ENCODE results near the gene CASP7. TPM values are rescaled to one million over a fixed set of nuclear protein-coding genes. Genes with fewer than 3 reads are reported as not detected.

CASP7 gene
- total and polyA plus RNA-seq, 4 experiments from 2014 or later, result 16.4 to 23.1 (median 20.5) TPM

DNA sequence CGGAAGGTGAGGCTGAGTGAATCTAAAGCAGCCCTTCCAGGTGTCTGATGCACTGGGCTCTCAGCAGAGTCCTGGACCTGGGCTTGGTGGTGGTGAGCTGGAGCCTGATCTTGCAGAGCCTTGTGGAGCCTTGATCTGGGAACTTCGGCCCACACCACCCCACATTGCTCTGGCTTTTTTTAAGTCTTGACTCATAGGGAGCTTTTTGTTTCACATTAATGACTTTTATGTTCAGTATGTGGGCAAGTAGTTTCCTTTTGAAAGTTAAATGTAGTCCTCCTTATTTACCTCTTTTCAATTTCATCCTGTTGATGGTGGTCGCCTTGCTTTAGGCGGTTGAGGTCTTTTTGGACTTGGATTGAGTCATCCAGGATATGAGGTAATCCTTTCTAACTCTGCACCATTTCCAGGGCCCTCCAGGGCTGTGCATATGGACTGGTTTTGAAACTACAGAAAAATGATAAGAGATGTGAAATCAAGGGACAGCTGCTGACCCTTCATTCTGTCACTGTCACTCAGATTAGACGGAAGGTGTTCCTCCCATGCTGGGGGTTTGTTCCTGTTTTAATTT, 12.9 kb upstream of the CASP7 start:
- Mint-ChIP-seq H3K27ac (no peak overlapping the region), H3K36me3 (no peaks in the 10 kb centered on the region), H3K9me3 (peaks cover 0 to 20% (median 14%) of the 10 kb centered on the region in 8 donors), H3K4me1 (no peaks in the 10 kb centered on the region), H3K4me3 (no peak overlapping the region), H3K27me3 (peaks cover 10 to 14% of the 10 kb centered on the region in 2 donors)
- no peaks in the 10 kb centered on the region for H3K9me3 ChIP-seq (ENCODE audit: control insufficient read depth in 1 of 2, low read length in 2 of 2)
- ChIA-PET CTCF (ENCODE audit: partially characterized antibody) (interaction anchor here (1.7 kb wide), 1 partner anchor 16 kb away, joined by 4 read pairs; no protein-coding TSS in a partner anchor), POLR2A (ENCODE audit: partially characterized antibody) (no interaction called here)
- no peak overlapping the region for H3K27ac ChIP-seq (ENCODE audit: low read depth, low read length)
- no peak overlapping the region for H3K4me3 ChIP-seq (ENCODE audit: low read length in 2 of 2)
- intact Hi-C loops (cut with micrococcal nuclease), result no loop called here
- H3K4me1 ChIP-seq (ENCODE audit: insufficient read depth, low read length), result no peaks in the 10 kb centered on the region
- no peak for DNase-seq
- no peaks in the 10 kb centered on the region for H3K27me3 ChIP-seq (ENCODE audit: insufficient read depth, low read length)
- no peaks in the 10 kb centered on the region for H3K36me3 ChIP-seq (ENCODE audit: insufficient read depth, low read length)

DNA sequence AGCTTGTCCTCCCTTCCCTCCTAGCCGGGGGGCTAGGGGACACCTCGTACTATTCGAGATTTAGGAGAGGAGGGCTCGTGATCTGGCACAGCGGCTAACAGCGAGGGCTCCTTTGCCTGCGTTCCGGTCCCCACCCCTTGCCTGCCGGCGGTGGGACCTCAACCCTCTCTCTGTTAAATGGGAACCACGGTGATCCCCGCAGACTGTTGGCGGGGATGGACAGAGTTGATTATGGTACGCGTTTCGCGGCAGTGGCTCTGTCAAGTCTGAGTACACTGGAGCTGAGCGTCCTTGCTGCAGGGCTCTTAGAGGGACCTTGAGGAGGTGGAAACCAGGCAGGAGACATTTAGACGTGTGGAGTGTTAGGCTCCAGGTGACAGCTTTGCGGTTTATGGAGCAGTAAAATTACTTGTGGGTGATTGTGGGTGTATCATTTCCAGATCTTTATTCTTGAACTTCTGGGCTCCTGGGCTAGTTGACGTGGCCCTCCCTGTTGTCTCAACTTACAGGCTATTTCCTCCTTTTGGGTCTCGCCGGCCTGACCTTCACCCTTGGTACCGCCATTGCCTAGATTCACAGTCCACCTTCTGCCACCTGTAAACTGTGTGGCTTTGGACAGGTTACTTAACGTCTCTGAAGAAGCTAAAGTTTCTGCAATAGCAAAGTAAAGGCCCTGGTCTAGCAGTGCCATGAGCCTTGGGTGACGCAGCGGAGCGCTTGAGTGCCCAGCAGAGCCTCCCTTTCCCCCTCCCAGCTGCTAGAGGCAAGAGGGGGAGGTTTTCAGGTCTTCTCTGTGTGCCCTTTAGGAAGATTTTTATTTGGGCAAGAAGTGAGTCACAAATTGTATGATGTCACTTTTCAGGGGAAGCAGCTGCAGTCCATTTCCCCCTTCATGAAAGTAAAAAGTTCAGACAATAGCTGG, 739 bp downstream of the CASP7 start:
- Mint-ChIP-seq H3K27ac (peak overlapping the region; percentile 91 to 98 (median 96)), H3K9me3 (peaks cover 0 to 13% (median 5%) of the 10 kb centered on the region in 8 donors), H3K4me3 (peak overlapping the region; percentile 93 to 98 (median 96)), H3K4me1 (peaks cover 38 to 59% (median 44%) of the 10 kb centered on the region in 4 donors), H3K27me3 (no peaks in the 10 kb centered on the region), H3K36me3 (peaks cover 22 to 37% of the 10 kb centered on the region in 2 donors)
- peaks cover 30% of the 10 kb centered on the region for H3K4me1 ChIP-seq (ENCODE audit: insufficient read depth, low read length)
- POLR2A ChIA-PET (ENCODE audit: partially characterized antibody), result interaction anchor here (0.7 to 2.4 kb wide), 7 partner anchors 8 to 1233 kb away, joined by 3 to 11 read pairs (median 6); partner anchors contain the start of genes CCDC186, VTI1A and ZDHHC6
- intact Hi-C loops (cut with micrococcal nuclease), result no loop called here
- H3K4me3 ChIP-seq (ENCODE audit: low read length in 2 of 2), result peak overlapping the region; percentile 69 to 85
- no peaks in the 10 kb centered on the region for H3K27me3 ChIP-seq (ENCODE audit: insufficient read depth, low read length)
- DNase-seq, result peak in 4 of 5 donors; percentile 7 to 47 (median 12)
- H3K9me3 ChIP-seq (ENCODE audit: control insufficient read depth in 1 of 2, low read length in 2 of 2), result no peaks in the 10 kb centered on the region
- H3K27ac ChIP-seq (ENCODE audit: low read depth, low read length), result peak overlapping the region; percentile 69
- CTCF ChIA-PET (ENCODE audit: partially characterized antibody), result interaction anchor here (0.7 to 1.6 kb wide), 7 partner anchors 8 to 93 kb away, joined by 3 to 5 read pairs (median 3); no protein-coding TSS in a partner anchor
- no peaks in the 10 kb centered on the region for H3K36me3 ChIP-seq (ENCODE audit: insufficient read depth, low read length)

DNA sequence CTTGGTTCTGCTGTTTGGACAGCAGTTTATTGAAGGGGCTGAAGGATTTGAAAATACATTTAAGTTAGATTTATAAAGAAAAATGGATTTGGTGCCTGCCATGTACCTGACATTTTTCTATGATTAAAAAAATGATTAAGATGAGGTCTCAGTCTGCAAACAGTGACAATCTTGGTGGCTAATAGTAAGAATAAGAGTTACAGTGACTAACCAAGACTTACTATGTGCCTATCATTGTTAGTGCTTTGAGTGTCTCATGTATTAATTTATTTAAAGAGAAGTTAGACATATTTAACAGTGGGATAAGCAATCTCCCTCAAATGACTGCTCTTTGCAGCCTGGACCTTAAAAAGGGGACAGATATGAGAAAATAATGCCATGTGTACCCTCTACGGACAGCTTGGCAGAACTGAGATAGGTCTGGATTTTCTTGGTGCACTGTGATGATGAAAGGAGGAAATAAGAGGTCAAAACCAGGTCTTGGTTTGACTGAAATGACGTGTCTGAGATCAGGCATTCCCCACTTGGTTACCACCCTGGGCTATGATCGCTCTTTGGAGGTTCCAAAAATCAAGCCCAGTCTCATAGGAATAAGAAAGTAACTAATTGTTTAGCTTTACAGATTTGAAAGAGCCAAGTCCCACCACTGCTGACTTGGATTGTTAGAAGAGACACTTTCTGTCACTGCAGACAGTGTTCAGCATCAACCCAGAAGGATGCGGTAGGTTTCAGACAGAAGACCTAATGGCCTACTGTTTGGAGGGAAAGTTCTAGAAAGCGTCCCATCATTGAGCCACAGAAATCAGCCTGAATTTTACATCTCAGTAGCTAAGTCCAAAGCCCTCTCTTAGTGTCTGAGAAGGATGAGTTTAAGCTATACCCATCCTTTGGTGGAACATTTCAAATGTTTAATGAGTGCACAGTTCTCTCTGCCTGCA, 2.1 kb downstream of the CASP7 start:
- peak overlapping the region; percentile 69 for H3K27ac ChIP-seq (ENCODE audit: low read depth, low read length)
- intact Hi-C loops (cut with micrococcal nuclease), result no loop called here
- CTCF ChIA-PET (ENCODE audit: partially characterized antibody), result interaction anchor here (1.0 to 1.3 kb wide), 3 partner anchors 14 to 280 kb away, joined by 3 to 4 read pairs (median 3); no protein-coding TSS in a partner anchor
- peaks cover 30% of the 10 kb centered on the region for H3K4me1 ChIP-seq (ENCODE audit: insufficient read depth, low read length)
- no peaks in the 10 kb centered on the region for H3K27me3 ChIP-seq (ENCODE audit: insufficient read depth, low read length)
- H3K4me3 ChIP-seq (ENCODE audit: low read length in 2 of 2), result no peak overlapping the region
- Mint-ChIP-seq H3K36me3 (peaks cover 32 to 43% of the 10 kb centered on the region in 2 donors), H3K27me3 (no peaks in the 10 kb centered on the region), H3K27ac (peak overlapping the region; percentile 91 to 98 (median 96)), H3K9me3 (peaks cover 5 to 24% (median 9%) of the 10 kb centered on the region in 8 donors), H3K4me3 (peak overlapping the region; percentile 37 to 98 (median 95)), H3K4me1 (peaks cover 39 to 59% (median 45%) of the 10 kb centered on the region in 4 donors)
- POLR2A ChIA-PET (ENCODE audit: partially characterized antibody), result interaction anchor here (0.6 to 2.4 kb wide), 4 partner anchors 7 to 1235 kb away, joined by 3 to 11 read pairs (median 6); partner anchors contain the start of genes CCDC186, VTI1A and ZDHHC6
- H3K9me3 ChIP-seq (ENCODE audit: control insufficient read depth in 1 of 2, low read length in 2 of 2), result peaks cover 0 to 1% of the 10 kb centered on the region in 2 donors
- DNase-seq, result peak; percentile 11 to 53 (median 26)
- H3K36me3 ChIP-seq (ENCODE audit: insufficient read depth, low read length), result no peaks in the 10 kb centered on the region

DNA sequence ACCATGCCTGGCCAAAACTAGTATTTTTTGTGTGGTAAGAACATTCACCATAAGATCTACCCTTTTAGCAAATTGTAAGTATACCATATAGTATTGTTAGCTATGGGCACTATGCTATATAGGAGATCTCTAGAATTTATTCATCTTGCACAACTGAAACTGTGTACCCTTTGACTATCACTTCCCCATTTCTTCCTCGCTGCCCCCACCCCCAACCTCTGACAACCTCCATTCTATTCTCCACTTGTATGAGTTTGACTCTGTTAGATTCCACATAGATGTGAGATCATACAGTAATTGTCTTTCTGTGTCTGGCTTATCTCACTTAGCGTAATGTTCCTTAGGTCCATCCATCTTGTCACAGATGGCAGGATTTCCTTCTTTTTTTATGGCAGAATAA, 3.6 kb downstream of the CASP7 start:
- Mint-ChIP-seq H3K36me3 (peaks cover 42 to 56% of the 10 kb centered on the region in 2 donors), H3K4me3 (peak overlapping the region in 1 of 8 donors; percentile 9)
- H3K27ac ChIP-seq (ENCODE audit: low read depth, low read length), result no peak overlapping the region

DNA sequence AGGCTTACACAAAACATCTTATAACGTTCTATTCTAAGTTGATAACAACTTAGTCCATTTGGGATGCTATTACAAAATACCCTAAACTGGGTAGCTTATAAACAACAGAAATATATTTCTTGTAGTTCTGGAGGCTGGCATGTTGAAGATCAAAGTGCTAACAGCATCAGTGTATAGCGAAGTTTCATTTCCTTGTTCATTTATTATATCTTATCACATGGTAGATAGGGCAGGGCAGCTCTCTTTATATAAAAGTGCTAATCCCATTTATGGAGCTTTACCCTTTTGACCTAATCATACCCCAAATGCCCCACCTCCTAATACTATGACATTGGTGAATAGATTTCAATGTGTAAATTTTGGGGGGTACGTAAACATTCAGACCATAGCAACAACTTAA, 6.3 kb downstream of the CASP7 start:
- no peaks in the 10 kb centered on the region for H3K27me3 ChIP-seq (ENCODE audit: insufficient read depth, low read length)
- POLR2A ChIA-PET (ENCODE audit: partially characterized antibody), result interaction anchor here (1.1 kb wide), 1 partner anchor 488 kb away, joined by 3 read pairs; the partner anchor contains the start of gene CCDC186
- no peak for DNase-seq
- Mint-ChIP-seq H3K27me3 (no peaks in the 10 kb centered on the region), H3K36me3 (peaks cover 56 to 66% of the 10 kb centered on the region in 2 donors), H3K9me3 (peaks cover 7 to 51% (median 31%) of the 10 kb centered on the region in 8 donors), H3K4me3 (no peak overlapping the region), H3K27ac (peak overlapping the region in 1 of 7 donors; percentile 12), H3K4me1 (peaks cover 45 to 70% (median 54%) of the 10 kb centered on the region in 4 donors)
- intact Hi-C loops (cut with micrococcal nuclease), result no loop called here
- no peaks in the 10 kb centered on the region for H3K36me3 ChIP-seq (ENCODE audit: insufficient read depth, low read length)
- H3K4me1 ChIP-seq (ENCODE audit: insufficient read depth, low read length), result peaks cover 31% of the 10 kb centered on the region
- no peak overlapping the region for H3K27ac ChIP-seq (ENCODE audit: low read depth, low read length)
- peaks cover 4 to 5% of the 10 kb centered on the region in 2 donors for H3K9me3 ChIP-seq (ENCODE audit: control insufficient read depth in 1 of 2, low read length in 2 of 2)
- no peak overlapping the region for H3K4me3 ChIP-seq (ENCODE audit: low read length in 2 of 2)
- CTCF ChIA-PET (ENCODE audit: partially characterized antibody), result no interaction called here

More for the DNA sequence above, 3.6 kb downstream of the CASP7 start:
- Histone ChIP-seq H3K27me3 (ENCODE audit: insufficient read depth, low read length) (no peaks in the 10 kb centered on the region), H3K4me1 (ENCODE audit: insufficient read depth, low read length) (peaks cover 31% of the 10 kb centered on the region), H3K36me3 (ENCODE audit: insufficient read depth, low read length) (no peaks in the 10 kb centered on the region), H3K4me3 (ENCODE audit: low read length in 2 of 2) (no peak overlapping the region), H3K9me3 (ENCODE audit: control insufficient read depth in 1 of 2, low read length in 2 of 2) (peaks cover 4 to 5% of the 10 kb centered on the region in 2 donors)
- no peak for DNase-seq
- CTCF ChIA-PET (ENCODE audit: partially characterized antibody), result interaction anchor here (1.3 kb wide), 1 partner anchor 16 kb away, joined by 4 read pairs; no protein-coding TSS in a partner anchor
- H3K9me3 Mint-ChIP-seq, result peaks cover 7 to 39% (median 21%) of the 10 kb centered on the region in 8 donors
- intact Hi-C loops (cut with micrococcal nuclease), result no loop called here
- no peaks in the 10 kb centered on the region for H3K27me3 Mint-ChIP-seq
- H3K4me1 Mint-ChIP-seq, result peaks cover 42 to 67% (median 49%) of the 10 kb centered on the region in 4 donors
- H3K27ac Mint-ChIP-seq, result peak overlapping the region in 3 of 7 donors; percentile 0 to 43 (median 19)
- POLR2A ChIA-PET (ENCODE audit: partially characterized antibody), result no interaction called here

DNA sequence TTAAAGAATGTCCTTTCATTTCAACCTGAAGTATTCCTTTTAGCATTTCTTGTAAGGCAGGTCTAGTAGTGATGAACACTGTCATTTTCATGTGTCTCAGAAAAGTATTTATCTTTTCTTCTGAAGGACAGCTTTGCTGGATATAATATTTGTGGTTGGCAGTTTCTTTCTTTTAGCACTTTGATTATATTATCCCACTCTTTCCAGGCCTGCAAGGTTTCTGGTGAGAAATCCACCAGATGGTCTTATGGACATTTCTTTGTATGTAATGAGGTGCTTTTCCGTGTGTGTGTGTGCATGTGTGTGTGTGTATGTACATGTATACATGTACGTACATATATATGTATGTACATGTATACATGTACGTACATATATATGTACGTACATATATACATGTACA, 7.3 kb downstream of the CASP7 start:
- intact Hi-C loops (cut with micrococcal nuclease), result no loop called here
- ChIA-PET CTCF (ENCODE audit: partially characterized antibody) (no interaction called here), POLR2A (ENCODE audit: partially characterized antibody) (interaction anchor here (1.1 kb wide), 1 partner anchor 487 kb away, joined by 3 read pairs; the partner anchor contains the start of gene CCDC186)
- Mint-ChIP-seq H3K36me3 (peaks cover 63 to 73% of the 10 kb centered on the region in 2 donors), H3K27me3 (no peaks in the 10 kb centered on the region), H3K27ac (no peak overlapping the region), H3K4me3 (no peak overlapping the region), H3K4me1 (peaks cover 35 to 59% (median 47%) of the 10 kb centered on the region in 4 donors), H3K9me3 (peaks cover 7 to 51% (median 33%) of the 10 kb centered on the region in 8 donors)
- H3K27me3 ChIP-seq (ENCODE audit: insufficient read depth, low read length), result no peaks in the 10 kb centered on the region
- DNase-seq, result no peak
- H3K4me3 ChIP-seq (ENCODE audit: low read length in 2 of 2), result no peak overlapping the region
- no peak overlapping the region for H3K27ac ChIP-seq (ENCODE audit: low read depth, low read length)
- peaks cover 4 to 5% of the 10 kb centered on the region in 2 donors for H3K9me3 ChIP-seq (ENCODE audit: control insufficient read depth in 1 of 2, low read length in 2 of 2)
- peaks cover 3% of the 10 kb centered on the region for H3K36me3 ChIP-seq (ENCODE audit: insufficient read depth, low read length)
- peaks cover 21% of the 10 kb centered on the region for H3K4me1 ChIP-seq (ENCODE audit: insufficient read depth, low read length)

All from CD4-positive, alpha-beta memory T cell (primary cell).